Mucosa of rectum (tissue), 2 donors: ENCODE measurements around the gene PAPLN.

ENCODE experiments used
- H3K27ac ChIP-seq, 2 donors: one replicate each; pipeline ENCODE4 v1.7.0; 2013; ENCODE audit warnings: inconsistent platforms in 2 of 2, low read depth in 2 of 2, low read length in 2 of 2
- H3K27me3 ChIP-seq, 2 donors: one replicate each; pipeline ENCODE4 v1.7.0; 2013; ENCODE audit warnings: low read length in 2 of 2; ENCODE audit not compliant: control insufficient read depth in 2 of 2, insufficient read depth in 2 of 2
- H3K36me3 ChIP-seq, 2 donors: one replicate each; pipeline ENCODE4 v1.7.0; 2013; ENCODE audit warnings: low read length in 2 of 2; ENCODE audit not compliant: control insufficient read depth in 2 of 2, insufficient read depth in 2 of 2
- H3K4me1 ChIP-seq, 2 donors: one replicate each; pipeline ENCODE4 v1.7.0; 2013; ENCODE audit warnings: low read length in 2 of 2, mild to moderate bottlenecking in 1 of 2; ENCODE audit not compliant: control insufficient read depth in 2 of 2, insufficient read depth in 2 of 2
- H3K4me3 ChIP-seq, 2 donors: one replicate each; pipeline ENCODE4 v1.7.0; 2013; ENCODE audit warnings: low read length in 2 of 2
- H3K9ac ChIP-seq, 2 donors: one replicate each; pipeline ENCODE4 v1.7.0; 2013; ENCODE audit warnings: low read length in 2 of 2, low read depth in 1 of 2, mild to moderate bottlenecking in 1 of 2
- H3K9me3 ChIP-seq, 2 donors: one replicate each; pipeline ENCODE4 v1.7.0; 2013; ENCODE audit warnings: low read length in 2 of 2; ENCODE audit not compliant: control insufficient read depth in 2 of 2
- donor health status: healthy.
- donor health status: Normal muscosa, but diverticular disease.

The PAPLN gene

DNA sequence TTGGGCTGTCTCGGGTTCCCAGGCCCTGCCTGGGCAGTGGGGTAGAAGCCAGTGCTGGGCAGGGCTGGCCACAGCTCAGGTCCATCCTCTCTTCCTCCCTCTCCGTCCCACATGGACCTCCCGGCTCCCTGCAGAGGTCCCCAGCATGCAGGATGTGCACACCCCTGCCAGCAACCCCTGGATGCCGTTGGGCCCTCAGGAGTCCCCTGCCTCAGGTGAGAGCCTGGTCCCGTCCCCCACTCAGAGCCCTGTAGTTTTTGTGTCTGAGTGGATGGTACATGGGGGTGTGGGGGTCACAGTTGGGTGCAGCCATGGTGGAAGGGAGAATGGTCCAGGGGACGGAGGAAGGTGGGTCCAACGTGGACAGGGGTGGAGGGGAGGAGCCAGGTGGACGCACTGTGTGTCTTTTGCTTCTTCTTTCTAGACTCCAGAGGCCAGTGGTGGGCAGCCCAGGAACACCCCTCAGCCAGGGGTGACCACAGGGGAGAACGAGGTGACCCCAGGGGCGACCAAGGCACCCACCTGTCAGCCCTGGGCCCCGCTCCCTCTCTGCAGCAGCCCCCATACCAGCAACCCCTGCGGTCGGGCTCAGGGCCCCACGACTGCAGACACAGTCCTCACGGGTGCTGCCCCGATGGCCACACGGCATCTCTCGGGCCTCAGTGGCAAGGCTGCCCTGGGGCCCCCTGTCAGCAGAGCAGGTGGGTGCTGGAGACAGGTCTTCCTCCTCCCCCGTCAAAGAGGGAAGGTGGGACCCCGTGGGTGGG lies 21.7 kb downstream of the PAPLN start:
- Histone ChIP-seq H3K36me3 (no peaks in the 10 kb centered on the region), H3K9me3 (no peaks in the 10 kb centered on the region), H3K27me3 (no peaks in the 10 kb centered on the region), H3K9ac (no peak overlapping the region), H3K4me1 (no peaks in the 10 kb centered on the region), H3K27ac (no peak overlapping the region), H3K4me3 (no peak overlapping the region)

DNA sequence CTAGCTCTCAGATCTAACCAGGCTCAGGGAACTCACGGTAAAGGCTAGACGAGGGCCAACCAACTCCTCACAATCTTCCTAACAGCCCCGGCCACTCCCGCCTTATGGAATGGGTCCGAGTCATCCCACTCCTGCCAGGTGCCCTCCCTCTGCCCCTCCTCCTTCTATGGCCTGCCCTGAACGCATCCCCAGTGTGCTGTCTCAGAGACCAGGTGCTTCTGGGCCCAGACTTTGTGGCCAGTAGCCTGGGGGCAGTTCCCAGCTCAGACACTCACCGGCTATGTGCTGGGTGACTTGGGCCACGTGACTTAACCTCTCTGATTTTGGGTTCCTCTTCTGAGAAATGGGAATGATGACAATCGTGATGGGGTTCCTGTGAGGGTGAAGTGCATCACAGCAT lies 22.5 kb downstream of the PAPLN start:
- no peaks in the 10 kb centered on the region for H3K27me3 ChIP-seq
- H3K27ac ChIP-seq, result no peak overlapping the region
- H3K9me3 ChIP-seq, result no peaks in the 10 kb centered on the region
- no peaks in the 10 kb centered on the region for H3K36me3 ChIP-seq
- no peak overlapping the region for H3K9ac ChIP-seq
- H3K4me1 ChIP-seq, result no peaks in the 10 kb centered on the region
- no peak overlapping the region for H3K4me3 ChIP-seq

DNA sequence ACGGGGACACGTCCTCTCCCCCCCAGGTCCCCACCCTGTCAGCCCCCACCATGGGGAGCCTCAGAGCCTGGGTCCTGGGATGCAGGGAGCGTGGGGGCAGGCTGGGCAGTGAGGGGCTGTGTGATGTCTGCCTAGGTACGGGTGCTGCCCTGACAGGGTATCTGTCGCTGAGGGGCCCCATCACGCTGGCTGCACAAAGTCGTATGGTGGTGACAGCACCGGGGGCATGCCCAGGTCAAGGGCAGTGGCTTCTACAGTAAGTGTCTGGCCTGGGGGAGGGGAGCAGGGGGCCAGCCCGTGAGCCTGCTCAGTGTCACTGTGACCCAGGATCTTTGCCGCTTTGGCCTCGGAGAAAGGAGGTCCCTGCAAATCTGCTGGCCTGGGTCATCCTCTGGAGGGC lies 23.3 kb downstream of the PAPLN start:
- no peaks in the 10 kb centered on the region for H3K9me3 ChIP-seq
- H3K27ac ChIP-seq, result no peak overlapping the region
- no peaks in the 10 kb centered on the region for H3K4me1 ChIP-seq
- H3K4me3 ChIP-seq, result no peak overlapping the region
- no peaks in the 10 kb centered on the region for H3K27me3 ChIP-seq
- H3K36me3 ChIP-seq, result no peaks in the 10 kb centered on the region
- H3K9ac ChIP-seq, result no peak overlapping the region

DNA sequence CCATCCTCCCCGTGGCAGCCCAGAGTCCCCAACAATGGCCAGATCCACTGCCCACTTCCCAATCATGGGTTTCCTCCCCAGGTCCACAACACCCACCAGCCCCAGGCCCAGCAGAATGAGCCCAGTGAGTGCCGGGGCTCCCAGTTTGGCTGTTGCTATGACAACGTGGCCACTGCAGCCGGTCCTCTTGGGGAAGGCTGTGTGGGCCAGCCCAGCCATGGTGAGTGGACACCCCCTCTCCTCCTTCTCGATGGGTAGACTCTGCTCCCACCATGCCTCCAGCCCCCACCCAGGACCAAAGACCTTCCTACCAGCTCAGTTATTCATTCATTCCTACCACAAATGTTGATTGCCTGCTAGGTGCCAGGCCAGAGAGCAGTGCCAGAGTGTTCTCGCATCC lies 23.8 kb downstream of the PAPLN start:
- no peak overlapping the region for H3K4me3 ChIP-seq
- H3K4me1 ChIP-seq, result no peaks in the 10 kb centered on the region
- no peaks in the 10 kb centered on the region for H3K36me3 ChIP-seq
- no peak overlapping the region for H3K9ac ChIP-seq
- H3K27me3 ChIP-seq, result no peaks in the 10 kb centered on the region
- no peaks in the 10 kb centered on the region for H3K9me3 ChIP-seq
- H3K27ac ChIP-seq, result no peak overlapping the region

DNA sequence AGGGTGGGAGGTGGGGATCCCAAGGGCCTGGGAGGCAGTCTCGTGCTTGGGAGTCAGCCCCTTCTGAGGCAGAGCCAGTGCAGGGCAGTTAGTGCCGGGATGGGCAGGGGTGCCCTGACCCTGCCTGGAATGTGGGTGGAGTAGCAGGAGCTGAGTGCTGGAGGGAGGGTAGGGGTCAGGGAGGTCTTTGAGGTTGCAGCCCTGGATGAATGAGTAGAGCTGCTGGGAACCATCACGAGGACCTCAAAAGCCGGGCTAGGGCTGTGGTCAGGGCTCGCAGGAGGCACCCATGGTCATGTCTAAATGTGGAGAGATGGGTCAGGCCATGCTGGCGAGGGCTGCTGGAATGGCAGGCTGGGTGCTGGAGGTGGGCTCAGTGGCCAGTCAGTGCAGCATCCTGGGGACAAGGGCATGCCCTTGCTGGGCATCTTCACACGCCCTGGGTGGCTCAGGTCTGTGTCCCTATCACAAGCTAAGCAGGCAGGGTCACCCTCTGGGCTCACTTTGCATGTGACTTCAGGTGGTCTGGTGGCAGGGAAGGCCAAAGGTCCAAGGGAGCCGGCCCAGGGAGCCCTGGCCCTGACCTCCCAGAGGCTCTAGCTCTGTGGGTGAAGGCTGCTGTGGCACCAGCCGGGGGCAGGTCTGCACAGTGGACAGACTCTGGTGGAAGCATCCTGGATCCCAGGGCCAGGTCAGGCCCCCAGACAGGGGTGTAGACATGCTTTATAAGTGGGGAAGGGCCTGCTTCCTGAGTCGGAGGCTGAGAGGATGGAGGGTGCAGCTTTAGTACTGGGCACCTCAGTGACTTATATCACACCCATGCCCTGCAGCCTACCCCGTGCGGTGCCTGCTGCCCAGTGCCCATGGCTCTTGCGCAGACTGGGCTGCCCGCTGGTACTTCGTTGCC lies 24.5 kb downstream of the PAPLN start:
- no peaks in the 10 kb centered on the region for H3K4me1 ChIP-seq
- H3K9ac ChIP-seq, result no peak overlapping the region
- H3K27me3 ChIP-seq, result no peaks in the 10 kb centered on the region
- H3K9me3 ChIP-seq, result no peaks in the 10 kb centered on the region
- H3K36me3 ChIP-seq, result no peaks in the 10 kb centered on the region
- H3K4me3 ChIP-seq, result no peak overlapping the region
- no peak overlapping the region for H3K27ac ChIP-seq

DNA sequence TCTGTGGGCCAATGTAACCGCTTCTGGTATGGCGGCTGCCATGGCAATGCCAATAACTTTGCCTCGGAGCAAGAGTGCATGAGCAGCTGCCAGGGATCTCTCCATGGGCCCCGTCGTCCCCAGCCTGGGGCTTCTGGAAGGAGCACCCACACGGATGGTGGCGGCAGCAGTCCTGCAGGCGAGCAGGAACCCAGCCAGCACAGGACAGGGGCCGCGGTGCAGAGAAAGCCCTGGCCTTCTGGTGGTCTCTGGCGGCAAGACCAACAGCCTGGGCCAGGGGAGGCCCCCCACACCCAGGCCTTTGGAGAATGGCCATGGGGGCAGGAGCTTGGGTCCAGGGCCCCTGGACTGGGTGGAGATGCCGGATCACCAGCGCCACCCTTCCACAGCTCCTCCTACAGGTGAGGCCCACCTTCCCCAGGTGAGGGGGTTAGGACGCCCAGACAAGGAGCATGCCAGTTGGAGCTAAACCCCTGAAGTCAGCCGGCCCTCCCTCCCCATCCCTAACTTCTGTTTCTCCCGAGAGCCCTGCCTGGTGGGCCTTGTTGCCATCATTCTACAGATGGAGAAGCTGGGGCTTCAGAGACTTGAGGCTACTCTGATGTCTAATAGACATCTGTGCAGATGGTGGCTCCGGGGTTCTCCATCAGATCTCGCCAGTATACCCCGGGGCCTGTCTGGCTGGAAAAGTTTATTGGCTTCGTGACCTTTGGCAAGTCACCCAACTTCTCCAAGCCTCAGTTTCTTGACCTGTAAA lies 25.3 kb downstream of the PAPLN start:
- Histone ChIP-seq H3K27ac (no peak overlapping the region), H3K9me3 (no peaks in the 10 kb centered on the region), H3K4me3 (no peak overlapping the region), H3K27me3 (no peaks in the 10 kb centered on the region), H3K4me1 (no peaks in the 10 kb centered on the region), H3K36me3 (no peaks in the 10 kb centered on the region), H3K9ac (no peak overlapping the region)

DNA sequence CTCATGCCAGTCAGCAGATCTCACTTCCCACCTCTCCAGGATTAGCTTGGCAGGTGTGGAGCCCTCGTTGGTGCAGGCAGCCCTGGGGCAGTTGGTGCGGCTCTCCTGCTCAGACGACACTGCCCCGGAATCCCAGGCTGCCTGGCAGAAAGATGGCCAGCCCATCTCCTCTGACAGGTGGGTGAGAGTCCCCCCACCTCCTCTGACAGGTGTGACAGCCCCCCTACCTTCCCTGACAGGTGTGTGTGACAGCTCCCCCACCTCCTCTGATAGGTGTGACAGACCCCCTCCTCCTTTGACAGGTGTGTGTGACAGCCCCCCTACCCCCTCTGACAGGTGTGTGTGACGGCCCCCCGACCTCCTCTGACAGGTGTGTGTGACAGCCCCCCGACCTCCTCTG lies 26.3 kb downstream of the PAPLN start:
- H3K27ac ChIP-seq, result no peak overlapping the region
- H3K9me3 ChIP-seq, result no peaks in the 10 kb centered on the region
- no peak overlapping the region for H3K9ac ChIP-seq
- H3K4me1 ChIP-seq, result no peaks in the 10 kb centered on the region
- no peaks in the 10 kb centered on the region for H3K27me3 ChIP-seq
- no peaks in the 10 kb centered on the region for H3K36me3 ChIP-seq
- H3K4me3 ChIP-seq, result no peak overlapping the region

DNA sequence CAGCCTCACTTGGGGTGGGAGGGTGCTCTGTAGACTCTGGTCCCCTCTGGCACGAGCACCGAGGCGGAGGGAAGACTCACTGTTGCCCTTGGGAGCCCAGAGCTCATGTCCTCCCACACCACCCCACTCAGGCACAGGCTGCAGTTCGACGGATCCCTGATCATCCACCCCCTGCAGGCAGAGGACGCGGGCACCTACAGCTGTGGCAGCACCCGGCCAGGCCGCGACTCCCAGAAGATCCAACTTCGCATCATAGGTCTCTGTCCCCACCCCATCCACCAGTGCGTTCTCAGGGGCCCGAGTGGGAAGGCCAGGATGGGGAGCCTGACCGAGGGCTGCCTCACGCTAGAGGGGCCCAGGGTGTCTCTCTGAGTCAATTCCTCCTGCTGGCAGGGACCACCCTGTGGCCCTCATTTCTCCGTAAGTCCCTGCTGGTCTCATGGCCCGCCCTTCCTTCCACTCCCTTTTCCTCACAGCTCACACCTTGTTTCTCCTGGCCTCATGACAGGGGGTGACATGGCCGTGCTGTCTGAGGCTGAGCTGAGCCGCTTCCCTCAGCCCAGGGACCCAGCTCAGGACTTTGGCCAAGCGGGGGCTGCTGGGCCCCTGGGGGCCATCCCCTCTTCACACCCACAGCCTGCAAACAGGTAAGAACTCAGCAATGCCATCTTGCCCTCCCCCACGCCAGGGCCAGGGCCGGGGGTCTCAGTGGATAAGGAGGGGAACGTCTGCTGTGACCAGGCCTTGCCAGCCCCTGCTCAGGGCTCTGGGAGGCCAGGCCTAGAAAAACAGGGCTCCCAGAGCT lies 27.0 kb downstream of the PAPLN start:
- Histone ChIP-seq H3K27me3 (no peaks in the 10 kb centered on the region), H3K9ac (no peak overlapping the region), H3K36me3 (no peaks in the 10 kb centered on the region), H3K4me3 (no peak overlapping the region), H3K9me3 (no peaks in the 10 kb centered on the region), H3K27ac (no peak overlapping the region), H3K4me1 (no peaks in the 10 kb centered on the region)

DNA sequence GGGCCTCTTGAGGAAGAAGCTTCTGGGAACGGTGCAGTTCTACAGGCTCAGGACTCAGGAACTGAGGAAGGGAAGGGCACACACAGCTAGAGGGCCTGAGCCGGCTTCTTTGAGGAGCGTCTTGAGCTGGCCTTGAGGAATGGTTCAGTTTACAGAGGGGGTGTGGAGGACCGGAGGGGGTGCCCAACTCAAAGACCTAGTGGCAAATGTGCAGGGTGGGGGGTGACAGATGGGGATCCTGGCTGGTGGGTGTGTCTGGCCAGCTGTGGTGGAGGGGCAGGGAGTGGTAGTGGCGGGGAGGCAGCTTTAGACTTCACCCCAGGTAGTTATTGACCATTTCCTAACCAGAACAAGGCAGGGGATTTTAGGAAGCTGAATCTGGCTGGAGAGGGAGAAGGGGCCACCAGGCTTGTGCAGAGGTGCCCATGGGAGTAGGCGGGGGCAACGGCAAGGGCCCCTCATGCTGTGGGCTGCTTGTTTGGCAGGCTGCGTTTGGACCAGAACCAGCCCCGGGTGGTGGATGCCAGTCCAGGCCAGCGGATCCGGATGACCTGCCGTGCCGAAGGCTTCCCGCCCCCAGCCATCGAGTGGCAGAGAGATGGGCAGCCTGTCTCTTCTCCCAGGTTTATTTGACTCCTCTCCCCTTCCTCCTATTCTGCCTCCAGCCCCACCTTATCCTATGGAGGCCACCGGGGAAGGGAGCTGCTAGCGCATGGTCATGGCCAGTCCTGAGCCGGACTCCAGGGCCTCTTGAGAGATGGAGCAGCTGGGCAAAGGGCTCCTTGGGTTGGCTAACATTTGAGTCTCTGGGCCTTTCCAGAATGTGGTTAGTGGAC lies 27.8 kb downstream of the PAPLN start:
- no peak overlapping the region for H3K4me3 ChIP-seq
- no peaks in the 10 kb centered on the region for H3K4me1 ChIP-seq
- no peak overlapping the region for H3K9ac ChIP-seq
- H3K27ac ChIP-seq, result no peak overlapping the region
- no peaks in the 10 kb centered on the region for H3K27me3 ChIP-seq
- no peaks in the 10 kb centered on the region for H3K9me3 ChIP-seq
- no peaks in the 10 kb centered on the region for H3K36me3 ChIP-seq
